ENCODE measurements around the gene OTOP2.

Gene OTOP2

GRCh38 chr17:74951680-74952421 is 27.8 kb downstream of the OTOP2 start:
- no peak overlapping the region for H3K27ac ChIP-seq (ENCODE audit: insufficient read depth, low read length, poor library complexity, severe bottlenecking)
- no peak for DNase-seq
- H3K4me1 ChIP-seq (ENCODE audit: control insufficient read depth, insufficient read depth, low read length, poor library complexity, severe bottlenecking) = no peaks in the 10 kb centered on the region
- H3K27me3 ChIP-seq (replicated peaks; ENCODE audit: control insufficient read depth, insufficient read depth, low read length, poor library complexity, severe bottlenecking) = no peaks in the 10 kb centered on the region
- no peaks in the 10 kb centered on the region for H3K9me3 ChIP-seq (ENCODE audit: control insufficient read depth, low read length)
- H3K36me3 ChIP-seq (ENCODE audit: control insufficient read depth, insufficient read depth, low read length) = no peaks in the 10 kb centered on the region
- no peak overlapping the region for H3K4me3 ChIP-seq (ENCODE audit: insufficient read depth, low read depth, low read length, poor library complexity, severe bottlenecking)

GRCh38 chr17:74952431-74953133 is 28.5 kb downstream of the OTOP2 start:
- H3K4me1 ChIP-seq (ENCODE audit: control insufficient read depth, insufficient read depth, low read length, poor library complexity, severe bottlenecking) = no peaks in the 10 kb centered on the region
- no peak for DNase-seq
- H3K27me3 ChIP-seq (replicated peaks; ENCODE audit: control insufficient read depth, insufficient read depth, low read length, poor library complexity, severe bottlenecking) = no peaks in the 10 kb centered on the region
- H3K27ac ChIP-seq (ENCODE audit: insufficient read depth, low read length, poor library complexity, severe bottlenecking) = no peak overlapping the region
- H3K9me3 ChIP-seq (ENCODE audit: control insufficient read depth, low read length) = no peaks in the 10 kb centered on the region
- H3K4me3 ChIP-seq (ENCODE audit: insufficient read depth, low read depth, low read length, poor library complexity, severe bottlenecking) = no peak overlapping the region
- H3K36me3 ChIP-seq (ENCODE audit: control insufficient read depth, insufficient read depth, low read length) = no peaks in the 10 kb centered on the region

DNA sequence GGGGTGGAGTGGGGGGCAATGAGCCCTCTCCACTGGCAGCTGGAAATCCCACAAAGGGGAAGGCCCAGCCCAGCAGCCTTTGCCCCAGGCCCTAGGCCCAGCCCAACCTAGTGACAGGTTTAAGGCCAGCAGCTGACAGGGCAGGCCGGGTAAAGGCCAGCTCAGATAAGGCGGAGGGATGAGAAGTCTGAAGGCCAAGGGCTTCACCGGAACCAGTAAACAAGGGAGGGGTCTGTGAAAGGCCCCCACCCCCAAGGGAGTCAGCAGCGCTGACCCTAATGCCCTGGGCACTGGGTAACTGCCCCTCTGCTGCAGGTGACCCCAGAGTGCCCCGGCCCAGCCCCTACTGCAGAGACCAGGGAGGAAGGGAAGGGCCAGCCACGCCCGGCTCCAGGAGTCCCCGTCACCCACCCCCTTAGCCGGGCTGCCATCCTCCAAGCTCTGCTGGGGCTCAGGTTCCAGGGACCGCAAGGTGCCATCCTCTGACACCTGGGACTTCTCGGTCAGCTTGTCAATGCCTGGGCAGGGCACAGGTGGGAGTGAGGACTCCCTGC is 29.1 kb downstream of the OTOP2 start:
- H3K9me3 ChIP-seq (ENCODE audit: control insufficient read depth, low read length) = no peaks in the 10 kb centered on the region
- H3K4me1 ChIP-seq (ENCODE audit: control insufficient read depth, insufficient read depth, low read length, poor library complexity, severe bottlenecking) = no peaks in the 10 kb centered on the region
- H3K27me3 ChIP-seq (replicated peaks; ENCODE audit: control insufficient read depth, insufficient read depth, low read length, poor library complexity, severe bottlenecking) = no peaks in the 10 kb centered on the region
- no peak overlapping the region for H3K27ac ChIP-seq (ENCODE audit: insufficient read depth, low read length, poor library complexity, severe bottlenecking)
- no peak overlapping the region for H3K4me3 ChIP-seq (ENCODE audit: insufficient read depth, low read depth, low read length, poor library complexity, severe bottlenecking)
- no peaks in the 10 kb centered on the region for H3K36me3 ChIP-seq (ENCODE audit: control insufficient read depth, insufficient read depth, low read length)
- DNase-seq = no peak

DNA sequence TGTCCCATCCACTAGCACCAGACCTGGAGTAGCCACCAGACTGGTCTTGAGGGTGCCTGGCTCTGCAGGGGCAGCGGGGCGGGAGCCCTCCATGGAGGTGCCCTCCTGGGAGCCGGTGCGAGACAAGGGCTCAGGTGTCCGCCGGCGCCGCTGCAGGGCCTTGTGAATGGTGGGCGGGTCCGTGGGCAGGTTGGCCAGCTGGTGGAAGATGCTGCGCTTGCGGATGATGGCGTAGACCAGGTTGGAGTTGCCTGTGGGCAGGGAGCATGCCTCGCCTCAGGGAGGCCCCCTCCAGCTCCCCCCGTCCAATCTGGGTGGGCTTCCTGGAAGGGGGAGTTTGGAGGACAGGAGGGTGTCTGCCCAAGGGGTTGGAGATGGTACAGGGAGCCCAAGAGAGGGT is 30.0 kb downstream of the OTOP2 start:
- H3K9me3 ChIP-seq (ENCODE audit: control insufficient read depth, low read length) = no peaks in the 10 kb centered on the region
- no peaks in the 10 kb centered on the region for H3K27me3 ChIP-seq (replicated peaks; ENCODE audit: control insufficient read depth, insufficient read depth, low read length, poor library complexity, severe bottlenecking)
- no peaks in the 10 kb centered on the region for H3K4me1 ChIP-seq (ENCODE audit: control insufficient read depth, insufficient read depth, low read length, poor library complexity, severe bottlenecking)
- no peaks in the 10 kb centered on the region for H3K36me3 ChIP-seq (ENCODE audit: control insufficient read depth, insufficient read depth, low read length)
- no peak overlapping the region for H3K4me3 ChIP-seq (ENCODE audit: insufficient read depth, low read depth, low read length, poor library complexity, severe bottlenecking)
- H3K27ac ChIP-seq (ENCODE audit: insufficient read depth, low read length, poor library complexity, severe bottlenecking) = no peak overlapping the region
- no peak for DNase-seq

GRCh38 chr17:74954665-74955421 is 30.8 kb downstream of the OTOP2 start:
- Histone ChIP-seq H3K4me1 (ENCODE audit: control insufficient read depth, insufficient read depth, low read length, poor library complexity, severe bottlenecking) (no peaks in the 10 kb centered on the region), H3K27me3 (replicated peaks; ENCODE audit: control insufficient read depth, insufficient read depth, low read length, poor library complexity, severe bottlenecking) (no peaks in the 10 kb centered on the region), H3K27ac (ENCODE audit: insufficient read depth, low read length, poor library complexity, severe bottlenecking) (no peak overlapping the region), H3K36me3 (ENCODE audit: control insufficient read depth, insufficient read depth, low read length) (no peaks in the 10 kb centered on the region), H3K9me3 (ENCODE audit: control insufficient read depth, low read length) (no peaks in the 10 kb centered on the region), H3K4me3 (ENCODE audit: insufficient read depth, low read depth, low read length, poor library complexity, severe bottlenecking) (no peak overlapping the region)
- DNase-seq = no peak

GRCh38 chr17:74956093-74956492 is 32.0 kb downstream of the OTOP2 start:
- no peaks in the 10 kb centered on the region for H3K36me3 ChIP-seq (ENCODE audit: control insufficient read depth, insufficient read depth, low read length)
- H3K27me3 ChIP-seq (replicated peaks; ENCODE audit: control insufficient read depth, insufficient read depth, low read length, poor library complexity, severe bottlenecking) = no peaks in the 10 kb centered on the region
- no peak for DNase-seq
- H3K27ac ChIP-seq (ENCODE audit: insufficient read depth, low read length, poor library complexity, severe bottlenecking) = no peak overlapping the region
- no peaks in the 10 kb centered on the region for H3K9me3 ChIP-seq (ENCODE audit: control insufficient read depth, low read length)
- H3K4me3 ChIP-seq (ENCODE audit: insufficient read depth, low read depth, low read length, poor library complexity, severe bottlenecking) = no peak overlapping the region
- H3K4me1 ChIP-seq (ENCODE audit: control insufficient read depth, insufficient read depth, low read length, poor library complexity, severe bottlenecking) = no peaks in the 10 kb centered on the region

- H3K36me3 ChIP-seq (ENCODE audit: control insufficient read depth, insufficient read depth, low read length) = no peaks in the 10 kb centered on the region
- H3K27me3 ChIP-seq (replicated peaks; ENCODE audit: control insufficient read depth, insufficient read depth, low read length, poor library complexity, severe bottlenecking) = no peaks in the 10 kb centered on the region
- H3K27ac ChIP-seq (ENCODE audit: insufficient read depth, low read length, poor library complexity, severe bottlenecking) = no peak overlapping the region
- no peak overlapping the region for H3K4me3 ChIP-seq (ENCODE audit: insufficient read depth, low read depth, low read length, poor library complexity, severe bottlenecking)
- no peaks in the 10 kb centered on the region for H3K9me3 ChIP-seq (ENCODE audit: control insufficient read depth, low read length)
- H3K4me1 ChIP-seq (ENCODE audit: control insufficient read depth, insufficient read depth, low read length, poor library complexity, severe bottlenecking) = no peaks in the 10 kb centered on the region
- DNase-seq = peak; percentile 44 to 62 (median 52)
Observed at GRCh38 chr17:74957935-74958740, 34.1 kb downstream of the OTOP2 start.

DNA sequence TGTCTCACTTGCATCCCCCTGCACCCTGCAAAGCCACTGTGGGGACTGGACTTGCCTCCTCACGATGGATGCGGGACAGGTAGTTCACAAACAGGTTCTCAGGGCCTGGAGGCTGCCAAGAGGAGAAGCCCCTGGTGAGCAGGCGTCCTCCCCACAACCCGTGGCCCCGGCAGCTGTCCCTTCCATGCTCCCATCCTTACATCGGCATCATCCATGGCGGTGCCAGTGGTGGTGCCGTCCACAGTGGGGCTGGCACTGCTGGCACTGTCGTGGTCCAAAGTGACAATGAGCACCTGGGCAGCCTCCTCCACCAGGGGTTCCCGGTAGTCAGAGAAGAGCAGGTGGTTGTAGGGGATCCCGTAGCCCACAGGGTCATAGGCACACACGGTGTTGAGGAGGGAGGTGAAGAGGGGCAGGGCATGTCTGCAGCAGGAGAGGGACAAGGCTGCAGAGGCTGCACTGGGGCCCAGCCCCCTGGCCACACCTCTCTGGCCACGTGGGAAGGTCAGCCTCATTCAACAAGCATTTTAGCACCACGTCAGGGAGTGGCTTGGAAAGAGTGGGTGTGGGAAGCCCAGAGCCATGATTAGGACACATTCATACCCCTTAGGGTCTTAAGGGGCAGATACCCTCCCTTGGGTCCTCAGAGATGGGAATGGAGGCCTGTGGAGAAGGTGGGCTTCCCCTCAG is 35.9 kb downstream of the OTOP2 start:
- no peak for DNase-seq
- H3K4me3 ChIP-seq (ENCODE audit: insufficient read depth, low read depth, low read length, poor library complexity, severe bottlenecking) = no peak overlapping the region

More for the DNA sequence above, 35.9 kb downstream of the OTOP2 start:
- Histone ChIP-seq H3K36me3 (ENCODE audit: control insufficient read depth, insufficient read depth, low read length) (no peaks in the 10 kb centered on the region), H3K27ac (ENCODE audit: insufficient read depth, low read length, poor library complexity, severe bottlenecking) (no peak overlapping the region), H3K27me3 (replicated peaks; ENCODE audit: control insufficient read depth, insufficient read depth, low read length, poor library complexity, severe bottlenecking) (no peaks in the 10 kb centered on the region), H3K9me3 (ENCODE audit: control insufficient read depth, low read length) (no peaks in the 10 kb centered on the region), H3K4me1 (ENCODE audit: control insufficient read depth, insufficient read depth, low read length, poor library complexity, severe bottlenecking) (no peaks in the 10 kb centered on the region)
